ENCODE data around the gene CHAD. TPM values are rescaled to one million over a fixed set of nuclear protein-coding genes. Genes with fewer than 3 reads are reported as not detected.

The CHAD gene
- total and polyA plus RNA-seq, 2 of the 13 experiments (the other 11 are each of a cell fraction or from before 2014, with no cell fraction given) = 1.4 TPM; not detected in 1

- TF ChIP-seq ATF4 (CRISPR knock-in tag; IDR thresholded peaks at IDR 0.05) = no peak
- TF ChIP-seq HNRNPLL (IDR thresholded peaks at IDR 0.05; ENCODE audit: low read depth, low read length, poor library complexity, severe bottlenecking) = peak; percentile 10
- TF ChIP-seq ZC3H13 (CRISPR knock-in tag; IDR thresholded peaks at IDR 0.05) = no peak
- no peak for TF ChIP-seq NR2F2 (IDR thresholded peaks at IDR 0.05; ENCODE audit: borderline replicate concordance, low read depth)
- peak; percentile 46; the same call in 1 of the 2 replicates for TF ChIP-seq ATF2 (CRISPR knock-in tag; IDR thresholded peaks at IDR 0.05)
- no peak for TF ChIP-seq ZNF83 (CRISPR knock-in tag; IDR thresholded peaks at IDR 0.05; ENCODE audit: borderline replicate concordance)
- TF ChIP-seq FOXA3 (CRISPR knock-in tag; IDR thresholded peaks at IDR 0.05) = peak; percentile 54
- peak; percentile 81; the same call in 1 of the 2 replicates for TF ChIP-seq SALL2 (CRISPR knock-in tag; IDR thresholded peaks at IDR 0.05)
- TF ChIP-seq KMT2A (CRISPR knock-in tag; IDR thresholded peaks at IDR 0.05) = peak; percentile 57; the same call in 1 of the 2 replicates
- no peak for TF ChIP-seq ZNF674 (CRISPR knock-in tag; IDR thresholded peaks at IDR 0.05; ENCODE audit: low read depth)
- no peak for TF ChIP-seq ZNF547 (CRISPR knock-in tag; IDR thresholded peaks at IDR 0.05)
- TF ChIP-seq MAFG (CRISPR knock-in tag; IDR thresholded peaks at IDR 0.05) = no peak
- no peak for TF ChIP-seq ZNF160 (CRISPR knock-in tag; IDR thresholded peaks at IDR 0.05)
- TF ChIP-seq ZNF407 (CRISPR knock-in tag; IDR thresholded peaks at IDR 0.05; ENCODE audit: not compliant biosample characterization) = no peak
- TF ChIP-seq CTCF (CRISPR knock-in tag; IDR thresholded peaks at IDR 0.05) = peak; percentile 98
- no peak for TF ChIP-seq POGK (CRISPR knock-in tag; conservative IDR thresholded peaks at IDR 0.05)
Observed at GRCh38 chr17:50482516-50482915, 13.8 kb upstream of the CHAD start (continued).
